Measurements from ENCODE around the gene SIGLEC9. TPM values are rescaled to one million over a fixed set of nuclear protein-coding genes. Genes with fewer than 3 reads are reported as not detected.
A peak's percentile ranks its signal among the peaks of the same experiment; 100 is the strongest.

Gene SIGLEC9
- total and polyA plus RNA-seq, 2 of the 8 experiments (the other 6 are each of a cell fraction or from before 2014, with no cell fraction given), result not detected

- no peak for TF ChIP-seq SRF (IDR thresholded peaks at IDR 0.05; ENCODE audit: low read depth, low read length)
- TF ChIP-seq CHD7 (IDR thresholded peaks at IDR 0.05; ENCODE audit: insufficient replicate concordance, low read length), result no peak
- no peak for TF ChIP-seq CTCF (IDR thresholded peaks at IDR 0.05; ENCODE audit: control extremely low read depth in 1 of 3, insufficient read depth in 1 of 3, low read depth in 1 of 3, low read length in 3 of 3)
- TF ChIP-seq ATF3 (IDR thresholded peaks at IDR 0.05; ENCODE audit: insufficient read depth, low read depth, low read length), result no peak
- peak; percentile 47 for TF ChIP-seq TAF1 (IDR thresholded peaks at IDR 0.05; ENCODE audit: low read depth, low read length)
- TF ChIP-seq POLR2AphosphoS5 (IDR thresholded peaks at IDR 0.05; ENCODE audit: low read depth, low read length), result peak; percentile 37; the same call in 1 of the 2 replicates
- peak in 1 of 2 experiments; percentile 69; a peak in 1 of 3 replicates for TF ChIP-seq POLR2A (IDR thresholded peaks at IDR 0.05; ENCODE audit: control extremely low read depth in 1 of 2, low read depth in 2 of 2, low read length in 2 of 2)
Observed at GRCh38 chr19:51108066-51108804, 16.5 kb upstream of the SIGLEC9 start, which contains the start of gene CTU1 (continued).

Data from H1 (cell line).